Measurements from ENCODE around the gene GALNT15.

GALNT15 gene

GRCh38 chr3:16258177-16258576, 83.7 kb downstream of the GALNT15 start:
- H3K27ac ChIP-seq, result no peak overlapping the region

GRCh38 chr3:16258866-16259265, 84.4 kb downstream of the GALNT15 start:
- no peak overlapping the region for H3K27ac ChIP-seq
- TF ChIP-seq ZFX (IDR thresholded peaks at IDR 0.05; ENCODE audit: borderline replicate concordance), result no peak
- TF ChIP-seq CTCF (IDR thresholded peaks at IDR 0.05), result no peak

More at GRCh38 chr3:16258177-16258576, 83.7 kb downstream of the GALNT15 start:
- no peak for TF ChIP-seq CTCF (IDR thresholded peaks at IDR 0.05)
- TF ChIP-seq ZFX (IDR thresholded peaks at IDR 0.05; ENCODE audit: borderline replicate concordance), result no peak

- H3K27ac ChIP-seq, result no peak overlapping the region
- TF ChIP-seq ZFX (IDR thresholded peaks at IDR 0.05; ENCODE audit: borderline replicate concordance), result no peak
- no peak for TF ChIP-seq CTCF (IDR thresholded peaks at IDR 0.05)
These were observed 85.6 kb downstream of the GALNT15 start for GRCh38 chr3:16260046-16260445.

GRCh38 chr3:16262174-16262573, 87.7 kb downstream of the GALNT15 start:
- H3K27ac ChIP-seq, result no peak overlapping the region

GRCh38 chr3:16264174-16264707, 89.8 kb downstream of the GALNT15 start:
- H3K27ac ChIP-seq, result peak overlapping the region; percentile 83
- TF ChIP-seq CTCF (IDR thresholded peaks at IDR 0.05), result no peak
- TF ChIP-seq ZFX (IDR thresholded peaks at IDR 0.05; ENCODE audit: borderline replicate concordance), result no peak

More at GRCh38 chr3:16262174-16262573, 87.7 kb downstream of the GALNT15 start:
- no peak for TF ChIP-seq CTCF (IDR thresholded peaks at IDR 0.05)
- no peak for TF ChIP-seq ZFX (IDR thresholded peaks at IDR 0.05; ENCODE audit: borderline replicate concordance)

GRCh38 chr3:16264708-16265454, 90.4 kb downstream of the GALNT15 start, which contains the start of the genes DPH3 and OXNAD1:
Gene DPH3, minus strand, starts transcription at chr3:16264943. Its CDS starts 67 bp downstream, at chr3:16264876.
Gene OXNAD1, plus strand, starts transcription at chr3:16265212. Its CDS starts 5,741 bp downstream, at chr3:16270953.
- TF ChIP-seq ZFX (IDR thresholded peaks at IDR 0.05; ENCODE audit: borderline replicate concordance), result no peak
- TF ChIP-seq CTCF (IDR thresholded peaks at IDR 0.05), result no peak
- H3K27ac ChIP-seq, result peak within 1 kb of the TSS; percentile 83

- H3K27ac ChIP-seq, result peak overlapping the region; percentile 83
- TF ChIP-seq ZFX (IDR thresholded peaks at IDR 0.05; ENCODE audit: borderline replicate concordance) (no peak), CTCF (IDR thresholded peaks at IDR 0.05) (no peak)
These were observed 90.9 kb downstream of the GALNT15 start for GRCh38 chr3:16265455-16265786.

All from 22Rv1 (cell line).